ENCODE measurements around the gene SRD5A1.

Gene SRD5A1

DNA sequence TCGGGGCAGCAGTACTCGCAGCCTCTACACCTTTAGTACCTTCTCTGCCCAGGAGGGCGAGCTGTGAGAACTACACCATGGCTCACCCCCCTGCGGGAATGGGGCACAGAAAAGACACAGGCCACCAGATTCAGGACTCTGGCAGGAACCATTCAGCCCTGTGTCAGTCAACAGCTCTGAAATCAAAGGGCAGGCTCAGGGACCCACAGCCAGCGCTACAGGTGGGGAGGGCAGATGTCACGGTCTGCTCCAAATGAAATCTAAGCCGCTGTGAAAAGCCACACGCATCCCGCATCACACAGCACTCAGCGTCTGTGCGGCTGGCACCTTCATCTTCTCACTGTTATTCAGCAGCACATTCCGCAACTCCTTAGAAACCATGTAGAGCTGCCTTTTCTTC is 28.3 kb upstream of the SRD5A1 start:
- no peak overlapping the region for H3K4me3 ChIP-seq (ENCODE audit: low read depth, low read length)
- DNase-seq (ENCODE audit: low read depth) = no peak
- TF ChIP-seq POLR2A (IDR thresholded peaks at IDR 0.05; ENCODE audit: extremely low read depth, insufficient read length) (no peak), MYC (IDR thresholded peaks at IDR 0.05; ENCODE audit: low read depth, low read length) (no peak)
- TF ChIP-seq, protein P1, sequence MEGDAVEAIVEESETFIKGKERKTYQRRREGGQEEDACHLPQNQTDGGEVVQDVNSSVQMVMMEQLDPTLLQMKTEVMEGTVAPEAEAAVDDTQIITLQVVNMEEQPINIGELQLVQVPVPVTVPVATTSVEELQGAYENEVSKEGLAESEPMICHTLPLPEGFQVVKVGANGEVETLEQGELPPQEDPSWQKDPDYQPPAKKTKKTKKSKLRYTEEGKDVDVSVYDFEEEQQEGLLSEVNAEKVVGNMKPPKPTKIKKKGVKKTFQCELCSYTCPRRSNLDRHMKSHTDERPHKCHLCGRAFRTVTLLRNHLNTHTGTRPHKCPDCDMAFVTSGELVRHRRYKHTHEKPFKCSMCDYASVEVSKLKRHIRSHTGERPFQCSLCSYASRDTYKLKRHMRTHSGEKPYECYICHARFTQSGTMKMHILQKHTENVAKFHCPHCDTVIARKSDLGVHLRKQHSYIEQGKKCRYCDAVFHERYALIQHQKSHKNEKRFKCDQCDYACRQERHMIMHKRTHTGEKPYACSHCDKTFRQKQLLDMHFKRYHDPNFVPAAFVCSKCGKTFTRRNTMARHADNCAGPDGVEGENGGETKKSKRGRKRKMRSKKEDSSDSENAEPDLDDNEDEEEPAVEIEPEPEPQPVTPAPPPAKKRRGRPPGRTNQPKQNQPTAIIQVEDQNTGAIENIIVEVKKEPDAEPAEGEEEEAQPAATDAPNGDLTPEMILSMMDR (IDR thresholded peaks at IDR 0.05; ENCODE audit: low read depth, low read length) = no peak

DNA sequence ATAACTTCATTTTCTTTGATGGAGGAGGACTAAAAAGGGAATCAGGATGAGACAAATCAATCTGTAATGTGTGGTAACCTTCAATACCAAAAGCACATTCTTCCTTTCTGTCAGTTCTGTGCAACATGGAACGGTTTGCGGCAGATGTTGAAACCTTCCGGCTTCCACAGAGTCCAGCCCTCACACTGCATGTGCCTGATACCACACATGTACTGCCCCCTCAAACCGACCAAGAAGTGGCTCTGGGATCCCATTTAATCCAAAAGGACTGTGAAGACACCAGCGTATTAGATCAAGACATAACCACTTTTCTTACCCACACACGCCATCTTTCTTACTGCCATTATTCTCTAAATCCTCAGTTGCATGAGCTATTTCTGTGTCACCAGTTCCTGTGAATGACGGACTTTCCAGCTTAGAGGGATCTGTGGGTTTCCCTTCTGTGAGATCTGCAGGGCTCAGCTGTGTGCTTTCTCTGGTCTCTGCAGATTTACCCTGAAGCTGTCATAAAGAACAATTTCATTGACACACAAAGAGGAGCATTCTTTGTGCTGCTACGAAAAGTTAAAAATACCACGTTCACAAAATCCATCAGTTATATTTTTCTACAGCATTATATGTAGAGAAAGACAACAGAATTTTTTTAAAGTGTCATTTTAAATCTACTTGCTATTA is 26.2 kb upstream of the SRD5A1 start:
- H3K4me3 ChIP-seq (ENCODE audit: low read depth, low read length) = no peak overlapping the region
- DNase-seq (ENCODE audit: low read depth) = peak; percentile 72
- TF ChIP-seq, protein P2, sequence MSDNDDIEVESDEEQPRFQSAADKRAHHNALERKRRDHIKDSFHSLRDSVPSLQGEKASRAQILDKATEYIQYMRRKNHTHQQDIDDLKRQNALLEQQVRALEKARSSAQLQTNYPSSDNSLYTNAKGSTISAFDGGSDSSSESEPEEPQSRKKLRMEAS (IDR thresholded peaks at IDR 0.05; ENCODE audit: low read depth, low read length) = peak; percentile 71
- TF ChIP-seq MYC (IDR thresholded peaks at IDR 0.05; ENCODE audit: low read depth, low read length) = peak; percentile 76
- TF ChIP-seq, protein P1 (IDR thresholded peaks at IDR 0.05; ENCODE audit: low read depth, low read length) = no peak

DNA sequence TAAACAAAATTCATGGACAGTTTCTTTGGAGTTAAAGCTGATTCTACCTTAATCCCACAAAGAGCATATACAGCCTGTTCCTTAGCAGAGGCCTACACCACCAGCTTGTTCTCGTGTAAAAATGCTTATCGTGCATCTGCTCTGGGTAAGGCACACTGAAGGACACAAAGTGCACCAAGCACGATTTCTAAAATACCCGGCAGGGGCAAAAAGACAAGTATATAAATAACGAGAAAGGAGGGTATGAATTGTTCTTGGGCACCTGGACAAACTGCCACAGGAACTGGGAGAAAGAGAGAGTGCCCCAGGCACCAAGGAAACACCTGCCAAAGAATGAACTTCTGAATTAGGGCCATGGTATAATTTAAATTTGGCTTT is 25.7 kb upstream of the SRD5A1 start:
- TF ChIP-seq MYC (IDR thresholded peaks at IDR 0.05; ENCODE audit: low read depth, low read length) = no peak
- TF ChIP-seq, protein P1 (IDR thresholded peaks at IDR 0.05; ENCODE audit: low read depth, low read length) = no peak
- H3K4me3 ChIP-seq (ENCODE audit: low read depth, low read length) = no peak overlapping the region
- DNase-seq (ENCODE audit: low read depth) = no peak

DNA sequence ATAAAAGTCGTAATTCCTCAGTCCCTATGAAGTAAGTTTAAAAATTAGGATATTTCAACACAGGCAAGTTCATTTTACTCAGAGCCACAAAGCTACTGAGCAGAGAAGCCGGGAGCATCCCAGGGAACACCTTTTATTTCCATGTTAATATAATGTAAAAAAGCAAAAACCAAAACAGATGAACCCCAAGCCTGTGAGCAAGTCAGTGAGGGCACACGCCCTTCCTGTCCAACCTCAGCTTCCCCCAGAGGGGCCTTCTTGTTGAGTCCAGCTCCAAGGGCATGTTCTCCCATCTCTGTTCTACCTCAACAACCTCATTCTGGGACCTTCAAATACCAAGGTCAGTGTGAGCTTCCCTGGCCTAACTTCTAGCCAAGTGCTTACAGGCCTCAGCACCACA is 25.2 kb upstream of the SRD5A1 start:
- no peak for DNase-seq (ENCODE audit: low read depth)
- TF ChIP-seq, protein P1 (IDR thresholded peaks at IDR 0.05; ENCODE audit: low read depth, low read length) = no peak
- TF ChIP-seq, protein P2 (IDR thresholded peaks at IDR 0.05; ENCODE audit: low read depth, low read length) = no peak
- TF ChIP-seq MYC (IDR thresholded peaks at IDR 0.05; ENCODE audit: low read depth, low read length) (no peak), POLR2A (IDR thresholded peaks at IDR 0.05; ENCODE audit: extremely low read depth, insufficient read length) (no peak)
- no peak overlapping the region for H3K4me3 ChIP-seq (ENCODE audit: low read depth, low read length)

DNA sequence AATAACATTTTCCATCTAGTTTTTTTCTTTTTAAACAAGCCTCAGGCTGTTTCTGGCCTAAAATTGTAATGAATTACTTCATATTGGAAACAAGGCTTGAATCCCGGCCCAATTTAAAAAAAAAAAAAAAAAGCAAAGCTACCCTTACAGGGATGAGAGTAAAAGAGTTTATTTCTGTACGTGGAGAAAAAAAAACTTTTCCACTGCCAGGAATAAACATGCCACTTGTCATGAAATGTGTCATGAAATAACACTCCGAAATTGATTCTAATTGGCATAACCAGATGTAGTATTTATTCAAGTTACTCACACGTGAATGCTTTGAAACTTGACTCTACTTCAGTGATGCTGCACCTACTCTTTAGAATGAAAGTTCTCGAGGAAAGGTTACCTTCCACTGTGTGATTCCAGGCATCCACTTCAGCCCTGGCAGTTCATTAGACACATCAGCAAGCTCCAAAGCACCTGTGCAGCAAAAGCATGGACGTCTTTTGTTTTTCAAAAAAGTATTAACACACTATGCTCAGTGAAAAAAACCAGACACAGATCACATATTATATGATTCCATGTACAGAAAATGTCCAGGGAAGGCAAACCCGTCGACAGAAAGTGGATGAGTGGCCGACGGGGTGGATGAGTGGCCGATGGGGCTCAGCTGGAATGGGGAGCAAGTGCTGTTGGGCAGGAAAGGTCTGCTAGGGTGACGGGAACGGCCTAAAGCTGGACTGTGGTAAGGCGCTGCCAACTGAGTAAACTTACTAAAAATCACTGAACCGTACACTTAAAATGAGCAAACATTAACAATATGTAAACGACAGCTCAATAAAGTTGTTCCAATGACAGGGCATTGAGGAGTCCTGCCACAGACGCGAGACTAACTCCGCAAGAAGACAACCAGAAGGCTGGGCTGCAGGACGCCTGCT is 21.6 kb upstream of the SRD5A1 start:
- TF ChIP-seq, protein P1 (IDR thresholded peaks at IDR 0.05; ENCODE audit: low read depth, low read length) = no peak
- no peak for TF ChIP-seq MYC (IDR thresholded peaks at IDR 0.05; ENCODE audit: low read depth, low read length)
- TF ChIP-seq, protein P2 (IDR thresholded peaks at IDR 0.05; ENCODE audit: low read depth, low read length) = no peak
- TF ChIP-seq POLR2A (IDR thresholded peaks at IDR 0.05; ENCODE audit: extremely low read depth, insufficient read length) = no peak
- no peak overlapping the region for H3K4me3 ChIP-seq (ENCODE audit: low read depth, low read length)
- no peak for DNase-seq (ENCODE audit: low read depth)
